NB4 (cell line): ENCODE results near the gene PTCD2.

ENCODE experiments used
- MYC ChIP-seq: IDR thresholded peaks from 2 replicates; pipeline ENCODE4 v1.6.1; 2011; ENCODE audit warnings: low read depth, low read length
- POLR2A ChIP-seq: IDR thresholded peaks from 2 replicates; pipeline ENCODE4 v1.6.1; 2011; ENCODE audit warnings: mild to moderate bottlenecking; ENCODE audit not compliant: insufficient read length; ENCODE audit errors: extremely low read depth
- TF ChIP-seq, protein P1 (sequence below): IDR thresholded peaks from one replicate; pipeline ENCODE4 v1.5.1; 2012; ENCODE audit warnings: low read depth, low read length
- TF ChIP-seq, protein P2 (sequence below): IDR thresholded peaks from 2 replicates; pipeline ENCODE4 v1.6.1; 2011; ENCODE audit warnings: low read depth, low read length

DNA sequence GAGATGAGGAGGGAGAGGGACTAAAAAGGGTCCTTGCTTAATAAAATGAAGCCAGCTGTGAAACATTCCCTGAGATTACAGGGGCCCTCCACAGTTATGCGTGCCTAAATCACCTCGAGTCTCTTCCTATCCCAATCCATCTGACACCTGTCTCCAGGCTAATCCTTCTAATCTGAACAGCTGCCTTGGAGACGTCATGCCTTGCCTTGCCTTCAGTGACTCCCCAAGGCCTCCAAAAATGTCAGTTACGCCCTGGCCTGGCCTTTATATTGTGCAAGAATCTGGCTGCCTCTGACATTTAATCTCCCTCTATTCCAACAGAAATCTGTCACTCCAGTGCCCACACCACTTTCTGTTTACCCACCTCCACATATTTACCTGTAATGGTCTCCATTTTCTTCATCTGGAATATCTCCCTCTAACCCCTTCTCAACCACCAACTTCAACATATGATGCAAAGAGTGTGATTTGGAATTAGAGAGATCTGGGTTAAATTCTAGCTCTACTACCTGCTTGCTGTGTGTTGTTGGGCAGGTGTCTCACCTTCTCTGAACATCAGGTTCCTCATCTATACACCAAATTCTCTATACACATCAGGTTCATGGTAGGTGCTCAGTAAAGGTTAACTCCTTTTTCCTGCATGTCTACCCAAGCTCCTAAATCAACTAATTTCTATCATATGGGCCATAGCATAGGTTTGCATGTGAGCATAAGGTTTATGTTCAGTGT, 57.9 kb downstream of the PTCD2 start:
- TF ChIP-seq, protein P1, sequence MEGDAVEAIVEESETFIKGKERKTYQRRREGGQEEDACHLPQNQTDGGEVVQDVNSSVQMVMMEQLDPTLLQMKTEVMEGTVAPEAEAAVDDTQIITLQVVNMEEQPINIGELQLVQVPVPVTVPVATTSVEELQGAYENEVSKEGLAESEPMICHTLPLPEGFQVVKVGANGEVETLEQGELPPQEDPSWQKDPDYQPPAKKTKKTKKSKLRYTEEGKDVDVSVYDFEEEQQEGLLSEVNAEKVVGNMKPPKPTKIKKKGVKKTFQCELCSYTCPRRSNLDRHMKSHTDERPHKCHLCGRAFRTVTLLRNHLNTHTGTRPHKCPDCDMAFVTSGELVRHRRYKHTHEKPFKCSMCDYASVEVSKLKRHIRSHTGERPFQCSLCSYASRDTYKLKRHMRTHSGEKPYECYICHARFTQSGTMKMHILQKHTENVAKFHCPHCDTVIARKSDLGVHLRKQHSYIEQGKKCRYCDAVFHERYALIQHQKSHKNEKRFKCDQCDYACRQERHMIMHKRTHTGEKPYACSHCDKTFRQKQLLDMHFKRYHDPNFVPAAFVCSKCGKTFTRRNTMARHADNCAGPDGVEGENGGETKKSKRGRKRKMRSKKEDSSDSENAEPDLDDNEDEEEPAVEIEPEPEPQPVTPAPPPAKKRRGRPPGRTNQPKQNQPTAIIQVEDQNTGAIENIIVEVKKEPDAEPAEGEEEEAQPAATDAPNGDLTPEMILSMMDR = no peak
- TF ChIP-seq POLR2A (no peak), MYC (no peak)
- TF ChIP-seq, protein P2, sequence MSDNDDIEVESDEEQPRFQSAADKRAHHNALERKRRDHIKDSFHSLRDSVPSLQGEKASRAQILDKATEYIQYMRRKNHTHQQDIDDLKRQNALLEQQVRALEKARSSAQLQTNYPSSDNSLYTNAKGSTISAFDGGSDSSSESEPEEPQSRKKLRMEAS = no peak
